Lower leg skin (tissue), 4 donors: ENCODE data around the gene CXCR5. TPM values are rescaled to one million over a fixed set of nuclear protein-coding genes. Genes with fewer than 3 reads are reported as not detected.

Experiments used
- DNase-seq, 2 donors: peaks; one replicate each; pipeline ENCODE4 v3.0.0-alpha.2; 2019; ENCODE audit warnings: low spot score in 2 of 2
- H3K4me3 ChIP-seq: fragments of 200-600 bp; sonication (generic); 2 replicates; pipeline ENCODE4 v1.5.1; 2017; ENCODE audit warnings: mild to moderate bottlenecking, low read depth; ENCODE audit not compliant: poor library complexity, severe bottlenecking
- CTCF ChIP-seq, 3 donors: fragments of 450-650 bp; IDR thresholded peaks; one replicate each; pipeline ENCODE4 v1.5.1; 2016; ENCODE audit warnings: antibody characterized with exemption in 3 of 3, mild to moderate bottlenecking in 3 of 3, moderate library complexity in 2 of 3
- POLR2A ChIP-seq, 2 donors: fragments of 450-650 bp; IDR thresholded peaks; one replicate each; pipeline ENCODE4 v1.6.1; 2016 to 2017; ENCODE audit warnings: antibody characterized with exemption in 2 of 2, mild to moderate bottlenecking in 1 of 2, moderate library complexity in 1 of 2
- WGBS, 2 donors: methylation state at CpG; one replicate each; pipeline ENCODE4 v1.1.5; 2018; 5-methylcytosine and 5-hydroxymethylcytosine counted together
- intact Hi-C: fragments of 100-400 bp; cut with DNase I; formaldehyde crosslinking; loops from one replicate; pipeline ENCODE4 v1.15.0; 2023; ENCODE audit warnings: low total_unique reads
- microRNA-seq, 2 donors: library from miRNA; unstranded; fragments of <30 nt; microRNA quantifications; one replicate each; pipeline ENCODE4, GENCODE V29; 2016; ENCODE audit warnings: borderline replicate concordance in 2 of 2, borderline number of aligned reads in 1 of 2
- total RNA-seq, 4 donors: library from RNA; depleted of rRNA; stranded (reverse); fragments of >200 nt; gene quantifications; one replicate each; pipeline ENCODE4 v1.1.0, GENCODE V29; 2016

CXCR5 gene
- total RNA-seq, 4 donors from 2014 or later = not detected

GRCh38 chr11:118935376-118935775, 51.7 kb downstream of the CXCR5 start:
- intact Hi-C loops = no loop called here
- 80 to 83% methylated on average over 8 of the region's 8 CpGs for WGBS, 2 donors
- no peak for DNase-seq
- no peak overlapping the region for H3K4me3 ChIP-seq
- TF ChIP-seq CTCF (IDR thresholded peaks at IDR 0.05) (no peak), POLR2A (IDR thresholded peaks at IDR 0.05) (no peak)

GRCh38 chr11:118938491-118939403, 55.1 kb downstream of the CXCR5 start:
- no peak overlapping the region for H3K4me3 ChIP-seq
- 66 to 73% methylated on average over 11 of the region's 11 CpGs for WGBS, 2 donors
- intact Hi-C loops = no loop called here
- DNase-seq = no peak
- TF ChIP-seq CTCF (IDR thresholded peaks at IDR 0.05) (no peak), POLR2A (IDR thresholded peaks at IDR 0.05) (no peak)

GRCh38 chr11:118939404-118939915, 55.8 kb downstream of the CXCR5 start:
- DNase-seq = no peak
- 68 to 77% methylated on average over 8 of the region's 8 CpGs for WGBS, 2 donors
- no peak overlapping the region for H3K4me3 ChIP-seq
- TF ChIP-seq POLR2A (IDR thresholded peaks at IDR 0.05) (no peak), CTCF (IDR thresholded peaks at IDR 0.05) (no peak)
- intact Hi-C loops = no loop called here

- DNase-seq = no peak
- H3K4me3 ChIP-seq = no peak overlapping the region
- intact Hi-C loops = no loop called here
- TF ChIP-seq CTCF (IDR thresholded peaks at IDR 0.05) = no peak
- no peak for TF ChIP-seq POLR2A (IDR thresholded peaks at IDR 0.05)
- WGBS, 2 donors = 29 to 35% methylated on average over 13 of the region's 13 CpGs
Measured at GRCh38 chr11:118939953-118940598, 56.4 kb downstream of the CXCR5 start.

- 10 to 22% methylated on average over 2 of the region's 2 CpGs for WGBS, 2 donors
- DNase-seq = no peak
- TF ChIP-seq CTCF (IDR thresholded peaks at IDR 0.05) (no peak), POLR2A (IDR thresholded peaks at IDR 0.05) (no peak)
- no peak overlapping the region for H3K4me3 ChIP-seq
- intact Hi-C loops = no loop called here
Measured at GRCh38 chr11:118947091-118947490, 63.4 kb downstream of the CXCR5 start.

Small RNAs within 50 kb of the gene (microRNA-seq; reads per million reads assigned to microRNA genes)
- 0 reads per million in 2 donors for gene MIR4492

Other genes with a start within 250 kb of the CXCR5 start
- gene TREH, start 204.2 kb upstream of the CXCR5 start, total RNA-seq = not detected
- 100 to 1,000 TPM in 2 of 4 donors, 10 to 100 TPM in 2; 71.8 to 117 (median 88.6) TPM for gene DDX6, start 92.7 kb upstream of the CXCR5 start, total RNA-seq
- 10 to 100 TPM; 34.5 to 59.4 (median 45.8) TPM for gene BCL9L, start 42.0 kb downstream of the CXCR5 start, total RNA-seq
- not detected for gene UPK2, start 72.4 kb downstream of the CXCR5 start, total RNA-seq
- gene FOXR1, start 87.9 kb downstream of the CXCR5 start, total RNA-seq = not detected
- 10 to 100 TPM; 21.2 to 66.8 (median 39.9) TPM for gene CENATAC, start 114.2 kb downstream of the CXCR5 start, total RNA-seq
- 1,000 to 10,000 TPM; 1,252 to 2,859 (median 1,930) TPM for gene RPS25, start 134.5 kb downstream of the CXCR5 start, total RNA-seq
- 10 to 100 TPM; 40.3 to 53.4 (median 52.2) TPM for gene TRAPPC4, start 134.9 kb downstream of the CXCR5 start, total RNA-seq
- 10 to 100 TPM; 14.0 to 25.4 (median 19.5) TPM for gene SLC37A4, start 147.0 kb downstream of the CXCR5 start, total RNA-seq
- 10 to 100 TPM; 21.8 to 47.0 (median 33.0) TPM for gene HYOU1, start 173.3 kb downstream of the CXCR5 start, total RNA-seq
- gene VPS11, start 183.9 kb downstream of the CXCR5 start, total RNA-seq = 10 to 100 TPM; 30.2 to 44.1 (median 41.3) TPM
- gene HMBS, start 201.0 kb downstream of the CXCR5 start, total RNA-seq = 10 to 100 TPM in 3 of 4 donors, 1 to 10 TPM in 1; 8.8 to 11.9 (median 11.1) TPM
- 10 to 100 TPM; 18.9 to 46.9 (median 27.5) TPM for gene DPAGT1, start 218.0 kb downstream of the CXCR5 start, total RNA-seq
- gene C2CD2L, start 223.5 kb downstream of the CXCR5 start, total RNA-seq = 10 to 100 TPM; 16.8 to 27.2 (median 22.6) TPM
- 10 to 100 TPM; 15.0 to 39.6 (median 31.2) TPM for gene HINFP, start 237.7 kb downstream of the CXCR5 start, total RNA-seq